ENCODE data around the gene CRTC2. TPM values are rescaled to one million over a fixed set of nuclear protein-coding genes. Genes with fewer than 3 reads are reported as not detected.
A peak's percentile ranks its signal among the peaks of the same experiment; 100 is the strongest.

Gene CRTC2
- total and polyA plus RNA-seq, 2 of the 4 experiments (the other 2 are of a cell fraction), result 2.7 to 20.1 TPM

GRCh38 chr1:153951801-153952200, 6.6 kb downstream of the CRTC2 start:
- Histone ChIP-seq H3K18ac (ENCODE audit: low read depth, low read length) (no peak overlapping the region), H3K9me3 (ENCODE audit: control insufficient read depth, insufficient read depth, low read length) (no peaks in the 10 kb centered on the region), H3K4ac (ENCODE audit: low read depth, low read length) (no peak overlapping the region), H3K27ac (ENCODE audit: insufficient read depth, low read length) (no peak overlapping the region), H3K4me1 (ENCODE audit: control insufficient read depth, insufficient read depth, low read length) (peaks cover 9% of the 10 kb centered on the region), H3K9ac (ENCODE audit: low read depth, low read length) (no peak overlapping the region), H2BK20ac (ENCODE audit: low read depth, low read length) (no peak overlapping the region), H2BK5ac (ENCODE audit: low read depth, low read length, poor library complexity, severe bottlenecking) (no peak overlapping the region), H3K9me1 (ENCODE audit: insufficient read depth, low read length) (peaks cover 11% of the 10 kb centered on the region; the same call in 1 of the 2 replicates), H3K4me3 (ENCODE audit: insufficient read depth, low read depth, low read length) (no peak overlapping the region), H4K20me1 (ENCODE audit: insufficient read depth, low read length) (peaks cover 35% of the 10 kb centered on the region), H2BK120ac (ENCODE audit: low read depth, low read length) (no peak overlapping the region), H3K14ac (replicated peaks; ENCODE audit: low read depth, low read length) (no peak overlapping the region), H3K23ac (ENCODE audit: low read depth, low read length) (no peak overlapping the region), H2AFZ (replicated peaks; ENCODE audit: low read length, poor library complexity) (peak overlapping the region; percentile 39), H2AK9ac (replicated peaks; ENCODE audit: low read depth, low read length, poor library complexity) (no peak overlapping the region), H3K4me2 (ENCODE audit: low read depth, low read length) (no peak overlapping the region), H3K27me3 (ENCODE audit: control insufficient read depth, insufficient read depth, low read length) (no peaks in the 10 kb centered on the region), H3K36me3 (ENCODE audit: control insufficient read depth, insufficient read depth, low read length) (peaks cover 53% of the 10 kb centered on the region), H2AK5ac (ENCODE audit: low read depth, low read length) (no peak overlapping the region), H4K91ac (ENCODE audit: insufficient read depth, low read depth, low read length) (no peak overlapping the region), H3K56ac (ENCODE audit: extremely low read depth, insufficient read depth, low read length) (no peak overlapping the region), H2BK15ac (ENCODE audit: low read depth, low read length) (no peak overlapping the region), H3K79me1 (ENCODE audit: low read depth in 1 of 2, low read length in 2 of 2) (peaks cover 24 to 57% of the 10 kb centered on the region in 2 experiments), H4K8ac (ENCODE audit: low read depth in 2 of 2, low read length in 2 of 2) (no peak overlapping the region), H4K5ac (ENCODE audit: low read depth, low read length) (no peak overlapping the region)
- DNase-seq (no peak), ATAC-seq (ENCODE audit: low read depth) (no peak)
- CTCF ChIA-PET, result no interaction called here
- TF ChIP-seq SMC3 (IDR thresholded peaks at IDR 0.05; ENCODE audit: low read depth, low read length) (no peak), ELK1 (IDR thresholded peaks at IDR 0.05; ENCODE audit: borderline replicate concordance, low read depth, low read length) (no peak), MXI1 (IDR thresholded peaks at IDR 0.05; ENCODE audit: borderline replicate concordance, low read depth, low read length) (no peak), CHD1 (IDR thresholded peaks at IDR 0.05; ENCODE audit: low read depth, low read length) (no peak), CEBPB (IDR thresholded peaks at IDR 0.05; ENCODE audit: low read depth, low read length) (no peak), MAFK (IDR thresholded peaks at IDR 0.05; ENCODE audit: low read depth, low read length) (no peak), MAZ (IDR thresholded peaks at IDR 0.05; ENCODE audit: borderline replicate concordance, low read depth, low read length) (no peak), RFX5 (IDR thresholded peaks at IDR 0.05; ENCODE audit: low read depth, low read length) (no peak), FOS (IDR thresholded peaks at IDR 0.05; ENCODE audit: low read depth, low read length) (no peak), CTCF (conservative IDR thresholded peaks at IDR 0.05; ENCODE audit: low read depth, low read length) (no peak), BHLHE40 (IDR thresholded peaks at IDR 0.05; ENCODE audit: low read depth, low read length) (no peak), RCOR1 (IDR thresholded peaks at IDR 0.05; ENCODE audit: insufficient replicate concordance, low read length) (no peak), POLR2A (IDR thresholded peaks at IDR 0.05; ENCODE audit: low read depth, low read length) (no peak), NFE2L2 (IDR thresholded peaks at IDR 0.05; ENCODE audit: low read depth, low read length) (no peak), USF2 (IDR thresholded peaks at IDR 0.05; ENCODE audit: low read depth, low read length) (no peak)
- in situ Hi-C loops (cut with MboI; ENCODE audit: low sequenced_read_pairs), result loop anchor here (25.0 kb wide), 1 partner anchor 414 kb away; the partner anchor contains the start of genes S100A3, S100A4, S100A5 and S100A6
- no CpG with 5 or more reads among the region's 2 CpGs for WGBS, 2 experiments (ENCODE audit: extremely low coverage in 2 of 2, insufficient read length in 1 of 2)
- POLR2A ChIA-PET (ENCODE audit: unreplicated experiment), result no interaction called here
- BruUV-seq (replicated peaks), result no TSS peak
- intact Hi-C loops (cut with micrococcal nuclease), result no loop called here
- dilution Hi-C loops (cut with HindIII; ENCODE audit: low sequenced_read_pairs, unreplicated experiment), result no loop called here

All from IMR-90 (cell line).